Lower leg skin (tissue), 3 donors: ENCODE measurements around the gene AGPS.

Experiments used
- CTCF ChIP-seq, 3 donors: fragments of 450-650 bp; IDR thresholded peaks; one replicate each; pipeline ENCODE4 v1.5.1; 2016; ENCODE audit warnings: antibody characterized with exemption in 3 of 3, mild to moderate bottlenecking in 3 of 3, moderate library complexity in 2 of 3
- POLR2A ChIP-seq, 2 donors: fragments of 450-650 bp; IDR thresholded peaks; one replicate each; pipeline ENCODE4 v1.6.1; 2016 to 2017; ENCODE audit warnings: antibody characterized with exemption in 2 of 2, mild to moderate bottlenecking in 1 of 2, moderate library complexity in 1 of 2

- TF ChIP-seq POLR2A (IDR thresholded peaks at IDR 0.05) (no peak), CTCF (IDR thresholded peaks at IDR 0.05) (no peak)
Measured at GRCh38 chr2:177359836-177360595, 32.6 kb upstream of the AGPS start.
